Transverse colon (tissue), 4 donors: ENCODE results near the gene XRCC2. TPM values are rescaled to one million over a fixed set of nuclear protein-coding genes. Genes with fewer than 3 reads are reported as not detected.
"Not testable (repeated sequence)": the region's sequence is repeated elsewhere in the genome, so short reads cannot be mapped to it uniquely, and the experiment has no call there.

Experiments used
- DNase-seq: peaks from one replicate; pipeline ENCODE4 v3.0.0-alpha.2; 2019
- H3K27ac ChIP-seq, 4 donors: fragments of 200-600 bp; sonication (generic); 2 replicates each; pipeline ENCODE4 v1.5.1; 2016 to 2018; ENCODE audit warnings: inconsistent platforms in 4 of 4
- H3K27me3 ChIP-seq: fragments of 200-600 bp; sonication (generic); 2 replicates; pipeline ENCODE4 v1.5.1; 2017; ENCODE audit warnings: inconsistent platforms
- H3K36me3 ChIP-seq, 4 donors: fragments of 200-600 bp; sonication (generic); 2 replicates each; pipeline ENCODE4 v1.5.1; 2017 to 2019; ENCODE audit warnings: inconsistent platforms in 4 of 4
- H3K4me1 ChIP-seq, 4 donors: fragments of 200-600 bp; sonication (generic); 2 replicates each; pipeline ENCODE4 v1.5.1; 2017 to 2020; ENCODE audit warnings: inconsistent platforms in 4 of 4
- H3K4me3 ChIP-seq, 4 donors: fragments of 200-600 bp; sonication (generic); 1 replicate in 1 of 4; 2 replicates in 3 of 4; pipeline versions ENCODE4 v1.5.1 to v1.6.1; 2017 to 2019; ENCODE audit warnings: inconsistent platforms in 4 of 4
- H3K9me3 ChIP-seq, 2 donors: fragments of 200-600 bp; sonication (generic); 2 replicates each; pipeline ENCODE4 v1.5.1; 2017 to 2019; ENCODE audit warnings: inconsistent platforms in 2 of 2
- CTCF ChIP-seq, 5 experiments: fragments of 200-600 bp in 3 of 5; fragments of 450-650 bp in 2 of 5; sonication (generic) in 3 of 5; IDR thresholded peaks; 1 replicate in 2 of 5; 2 replicates in 3 of 5; pipeline ENCODE4 v1.5.1; 2016 to 2017; ENCODE audit warnings: antibody characterized with exemption in 5 of 5, inconsistent platforms in 3 of 5, mild to moderate bottlenecking in 2 of 5, moderate library complexity in 1 of 5
- EP300 ChIP-seq: sonication (generic); formaldehyde crosslinking; IDR thresholded peaks from one replicate; pipeline ENCODE4 v1.6.1; 2017; ENCODE audit warnings: antibody characterized with exemption, low read depth
- POLR2A ChIP-seq: fragments of 450-650 bp; IDR thresholded peaks from one replicate; pipeline ENCODE4 v1.6.1; 2016; ENCODE audit warnings: antibody characterized with exemption, mild to moderate bottlenecking, moderate library complexity
- POLR2AphosphoS5 ChIP-seq, 3 donors: sonication (generic); formaldehyde crosslinking; IDR thresholded peaks; one replicate each; pipeline ENCODE4 v1.6.1; 2016; ENCODE audit warnings: antibody characterized with exemption in 3 of 3
- WGBS, 2 donors: methylation state at CpG; one replicate each; pipeline ENCODE4 v1.1.5; 2018; ENCODE audit warnings: low coverage in 1 of 2; 5-methylcytosine and 5-hydroxymethylcytosine counted together
- in situ Hi-C, 4 donors: fragments of 200-750 bp; cut with MboI; loops; one replicate each; pipeline versions ENCODE4 v1.15.0 to v1.15.1; 2017; ENCODE audit warnings: low sequenced_read_pairs in 3 of 4, low pct_ligation_motif_present in 1 of 4, low pct_unique_long_range_greater_than_20kb in 1 of 4
- intact Hi-C: fragments of 100-400 bp; cut with DNase I; formaldehyde crosslinking; loops from one replicate; pipeline ENCODE4 v1.15.1; 2023; ENCODE audit warnings: low total_unique reads
- total RNA-seq, 4 donors: library from RNA; depleted of rRNA; stranded (reverse); fragments of >200 nt; gene quantifications; one replicate each; pipeline ENCODE4 v1.1.0, GENCODE V29; 2016

XRCC2 gene
- total RNA-seq, 4 donors from 2014 or later: 0.55 to 14.5 (median 0.79) TPM; not detected in 1

GRCh38 chr7:152710153-152710442 lies 34.2 kb upstream of the XRCC2 start:
- TF ChIP-seq EP300: no peak
- H3K4me1 ChIP-seq: peaks cover 0 to 5% (median 0%) of the 10 kb centered on the region in 4 donors
- H3K4me3 ChIP-seq: no peak overlapping the region
- intact Hi-C loops (no loop called here), in situ Hi-C loops (loop anchor here in 1 of 4 donors (25.0 kb wide), 1 partner anchor 373 kb away; no protein-coding TSS in a partner anchor)
- H3K27me3 ChIP-seq: no peaks in the 10 kb centered on the region
- H3K9me3 ChIP-seq: peaks cover 2 to 6% of the 10 kb centered on the region in 2 donors
- no peak for DNase-seq
- no peaks in the 10 kb centered on the region for H3K36me3 ChIP-seq
- H3K27ac ChIP-seq: no peak overlapping the region
- 60 to 67% methylated on average over 2 of the region's 2 CpGs for WGBS, 2 donors

- no peak for TF ChIP-seq CTCF (IDR thresholded peaks at IDR 0.05)
- TF ChIP-seq EP300: no peak
- no peak for TF ChIP-seq POLR2A
- TF ChIP-seq POLR2AphosphoS5 (IDR thresholded peaks at IDR 0.05): no peak
- intact Hi-C loops: loop anchor here (5.0 kb wide), 1 partner anchor 1347 kb away; no protein-coding TSS in a partner anchor
- no peak for DNase-seq
- Histone ChIP-seq H3K4me3 (no peak overlapping the region), H3K36me3 (no peaks in the 10 kb centered on the region), H3K27ac (no peak overlapping the region), H3K4me1 (peaks cover 0 to 5% (median 0%) of the 10 kb centered on the region in 4 donors), H3K27me3 (no peaks in the 10 kb centered on the region), H3K9me3 (peaks cover 8 to 12% of the 10 kb centered on the region in 2 donors)
- in situ Hi-C loops: loop anchor here in 2 of 4 donors (10.0 to 25.0 kb wide), 2 partner anchors 372 to 375 kb away; no protein-coding TSS in a partner anchor
- 69 to 81% methylated on average over 3 to 5 of the region's 5 CpGs for WGBS, 2 donors
These were observed 33.6 kb upstream of the XRCC2 start for GRCh38 chr7:152709287-152710152.

- intact Hi-C loops: loop anchor here (5.0 kb wide), 1 partner anchor 1343 kb away; no protein-coding TSS in a partner anchor
- in situ Hi-C loops: loop anchor here in 2 of 4 donors (10.0 to 25.0 kb wide), 2 partner anchors 368 to 370 kb away; no protein-coding TSS in a partner anchor
These were observed 28.9 kb upstream of the XRCC2 start for GRCh38 chr7:152704796-152705384.

GRCh38 chr7:152699079-152699478 lies 23.1 kb upstream of the XRCC2 start:
- H3K4me3 ChIP-seq: no peak overlapping the region
- no peaks in the 10 kb centered on the region for H3K27me3 ChIP-seq
- H3K27ac ChIP-seq: no peak overlapping the region
- intact Hi-C loops: no loop called here
- no peaks in the 10 kb centered on the region for H3K36me3 ChIP-seq
- no peaks in the 10 kb centered on the region for H3K9me3 ChIP-seq
- no peaks in the 10 kb centered on the region for H3K4me1 ChIP-seq
- DNase-seq: no peak
- TF ChIP-seq EP300: no peak
- TF ChIP-seq POLR2AphosphoS5 (IDR thresholded peaks at IDR 0.05): no peak
- in situ Hi-C loops: loop anchor here in 2 of 4 donors (25.0 kb wide), 2 partner anchors 237 to 362 kb away; no protein-coding TSS in a partner anchor

More at GRCh38 chr7:152704796-152705384, 28.9 kb upstream of the XRCC2 start:
- DNase-seq: no peak
- Histone ChIP-seq H3K4me3 (no peak overlapping the region), H3K27me3 (no peaks in the 10 kb centered on the region), H3K4me1 (peaks cover 0 to 5% (median 0%) of the 10 kb centered on the region in 4 donors), H3K9me3 (peaks cover 8 to 13% of the 10 kb centered on the region in 2 donors), H3K36me3 (no peaks in the 10 kb centered on the region), H3K27ac (no peak overlapping the region)
- WGBS, 2 donors: 92 to 100% methylated on average over 1 of the region's 1 CpG
- TF ChIP-seq EP300 (no peak), POLR2AphosphoS5 (IDR thresholded peaks at IDR 0.05) (no peak), POLR2A (no peak), CTCF (IDR thresholded peaks at IDR 0.05) (no peak)

- H3K9me3 ChIP-seq, DNase-seq, H3K27ac ChIP-seq, H3K27me3 ChIP-seq, H3K4me1 ChIP-seq, H3K36me3 ChIP-seq, intact Hi-C loops, H3K4me3 ChIP-seq: not testable (repeated sequence)
- 77 to 81% methylated on average over 3 to 12 of the region's 12 CpGs for WGBS, 2 donors
- in situ Hi-C loops: loop anchor here in 2 of 4 donors (25.0 kb wide), 2 partner anchors 235 to 360 kb away; no protein-coding TSS in a partner anchor
These were observed 21.5 kb upstream of the XRCC2 start for GRCh38 chr7:152697268-152697974.

- in situ Hi-C loops: loop anchor here in 2 of 4 donors (25.0 kb wide), 2 partner anchors 230 to 355 kb away; no protein-coding TSS in a partner anchor
- H3K27me3 ChIP-seq, H3K27ac ChIP-seq, H3K9me3 ChIP-seq, H3K36me3 ChIP-seq, H3K4me1 ChIP-seq, DNase-seq, H3K4me3 ChIP-seq, intact Hi-C loops: not testable (repeated sequence)
- 64 to 69% methylated on average over 1 to 2 of the region's 2 CpGs for whole genome bisulfite sequencing, 2 donors
These were observed 16.3 kb upstream of the XRCC2 start for GRCh38 chr7:152692196-152692595.
